A204.1 (cell line): ENCODE measurements around the gene GMDS.
"Not testable (repeated sequence)": the region's sequence is repeated elsewhere in the genome, so short reads cannot be mapped to it uniquely, and the experiment has no call there.

Source experiments
- FAIRE-seq: peaks from 2 replicates; lab custom pipeline; 2012; peaks lifted over from hg19 to GRCh38; lab: Jason Lieb, UNC

The GMDS gene

GRCh38 chr6:1679031-1679687 is 566.2 kb downstream of the GMDS start:
- FAIRE-seq: no peak

GRCh38 chr6:1678201-1678600 is 567.2 kb downstream of the GMDS start:
- no peak for FAIRE-seq

GRCh38 chr6:1672379-1672778 is 573.0 kb downstream of the GMDS start:
- no peak for FAIRE-seq

GRCh38 chr6:1670711-1671462 is 574.5 kb downstream of the GMDS start:
- no peak for FAIRE-seq

- no peak for FAIRE-seq
These were observed 575.4 kb downstream of the GMDS start for GRCh38 chr6:1669996-1670395.

GRCh38 chr6:1668456-1668855 is 576.9 kb downstream of the GMDS start:
- not testable (repeated sequence) for FAIRE-seq

- FAIRE-seq: no peak
These were observed 577.6 kb downstream of the GMDS start for GRCh38 chr6:1667805-1668175.

- no peak for FAIRE-seq
These were observed 578.2 kb downstream of the GMDS start for GRCh38 chr6:1667012-1667804.

- no peak for FAIRE-seq
These were observed 580.2 kb downstream of the GMDS start for GRCh38 chr6:1665214-1665613.

GRCh38 chr6:1664329-1664728 is 581.1 kb downstream of the GMDS start:
- FAIRE-seq: no peak

GRCh38 chr6:1663511-1663910 is 581.9 kb downstream of the GMDS start:
- no peak for FAIRE-seq

- no peak for FAIRE-seq
These were observed 582.9 kb downstream of the GMDS start for GRCh38 chr6:1662534-1662933.

GRCh38 chr6:1659816-1660215 is 585.6 kb downstream of the GMDS start:
- FAIRE-seq: no peak

- FAIRE-seq: no peak
These were observed 587.0 kb downstream of the GMDS start for GRCh38 chr6:1658212-1659005.

GRCh38 chr6:1657771-1658165 is 587.6 kb downstream of the GMDS start:
- FAIRE-seq: no peak

- FAIRE-seq: no peak
These were observed 588.2 kb downstream of the GMDS start for GRCh38 chr6:1657116-1657770.

GRCh38 chr6:1654054-1654453 is 591.4 kb downstream of the GMDS start:
- no peak for FAIRE-seq

GRCh38 chr6:1652842-1653241 is 592.6 kb downstream of the GMDS start:
- FAIRE-seq: no peak

- FAIRE-seq: no peak
These were observed 594.0 kb downstream of the GMDS start for GRCh38 chr6:1651362-1651761.

- FAIRE-seq: no peak
These were observed 599.8 kb downstream of the GMDS start for GRCh38 chr6:1645466-1646185.

GRCh38 chr6:1644516-1645060 is 600.8 kb downstream of the GMDS start:
- FAIRE-seq: no peak
